Myocyte (in vitro differentiated cells): ENCODE data around the gene COL2A1. TPM values are rescaled to one million over a fixed set of nuclear protein-coding genes. Genes with fewer than 3 reads are reported as not detected.
A peak's percentile ranks its signal among the peaks of the same experiment; 100 is the strongest.

Experiments used
- DNase-seq: peaks from one replicate; pipeline ENCODE4 v3.0.0-alpha.2; 2012; ENCODE audit warnings: low read depth
- polyA plus RNA-seq: library from polyadenylated mRNA; unstranded; fragments of >200 nt; gene quantifications from one replicate; pipeline ENCODE4 v1.2.1, GENCODE V29; 2012; ENCODE audit warnings: missing spikeins
- total RNA-seq: library from RNA; depleted of rRNA; stranded (reverse); fragments of >200 nt; gene quantifications from 2 replicates; pipeline ENCODE4 v1.2.3, GENCODE V29; 2014

The COL2A1 gene
- total RNA-seq: 0.51 and 0.78 TPM in 2 replicates
- 0.04 TPM for polyA plus RNA-seq

- peak; percentile 15 for DNase-seq
Observed at GRCh38 chr12:48004053-48004941, at the start of gene COL2A1. TSS of gene COL2A1 (minus strand) at chr12:48004476. CDS start at chr12:48004321, 155 bp downstream.

- DNase-seq: no peak
Observed at GRCh38 chr12:48053883-48054282, 49.6 kb upstream of the COL2A1 start.

- DNase-seq: no peak
Observed at GRCh38 chr12:48053122-48053521, 48.8 kb upstream of the COL2A1 start.

GRCh38 chr12:48051681-48052080 is 47.4 kb upstream of the COL2A1 start:
- no peak for DNase-seq

GRCh38 chr12:48050174-48050573 is 45.9 kb upstream of the COL2A1 start:
- no peak for DNase-seq

- DNase-seq: no peak
Observed at GRCh38 chr12:48045965-48046518, 41.8 kb upstream of the COL2A1 start.

- DNase-seq: no peak
Observed at GRCh38 chr12:48045061-48045846, 41.0 kb upstream of the COL2A1 start.

- DNase-seq: no peak
Observed at GRCh38 chr12:48044396-48044795, 40.1 kb upstream of the COL2A1 start.

- no peak for DNase-seq
Observed at GRCh38 chr12:48043771-48044170, 39.5 kb upstream of the COL2A1 start.

GRCh38 chr12:48041591-48042423 is 37.5 kb upstream of the COL2A1 start:
- DNase-seq: no peak

- DNase-seq: no peak
Observed at GRCh38 chr12:48040354-48040753, 36.1 kb upstream of the COL2A1 start.

- no peak for DNase-seq
Observed at GRCh38 chr12:48039151-48039550, 34.9 kb upstream of the COL2A1 start.

GRCh38 chr12:48038085-48038484 is 33.8 kb upstream of the COL2A1 start:
- no peak for DNase-seq

- DNase-seq: no peak
Observed at GRCh38 chr12:48037267-48037915, 33.1 kb upstream of the COL2A1 start.

GRCh38 chr12:48036818-48037217 is 32.5 kb upstream of the COL2A1 start:
- DNase-seq: no peak

GRCh38 chr12:48034835-48035805 is 30.8 kb upstream of the COL2A1 start:
- DNase-seq: no peak

GRCh38 chr12:48033451-48033850 is 29.2 kb upstream of the COL2A1 start:
- no peak for DNase-seq

GRCh38 chr12:48032597-48032996 is 28.3 kb upstream of the COL2A1 start:
- no peak for DNase-seq
